IMR-90 (cell line): ENCODE measurements around the gene AKAP6. TPM values are rescaled to one million over a fixed set of nuclear protein-coding genes. Genes with fewer than 3 reads are reported as not detected.

Experiments
- ATAC-seq: fragments of 200-7000 bp; cut with Tn5 transposase; 2 replicates; pipeline ENCODE4 v1.9.1; 2020; ENCODE audit warnings: low read depth, mild to moderate bottlenecking, moderate library complexity
- BruUV-seq: library from RNA; stranded (reverse); fragments of 400-500 nt; replicated peaks from 2 replicates; lab custom pipeline; 2021; lab: Mats Ljungman, UMichigan
- CTCF ChIA-PET: fragments of 300-600 bp; formaldehyde crosslinking; extraction: SDS; loops from one replicate; lab custom pipeline; 2021; ENCODE audit warnings: antibody characterized with exemption; lab: Yijun Ruan, JAX
- POLR2A ChIA-PET: fragments of 300-600 bp; sonication (Branson Sonifier 250); formaldehyde crosslinking; loops from one replicate; lab custom pipeline; 2022; ENCODE audit warnings: antibody characterized with exemption; ENCODE audit not compliant: unreplicated experiment; lab: Charles Lee
- DNase-seq: peaks from one replicate; pipeline ENCODE4 v3.0.0; 2013
- H2AFZ ChIP-seq: replicated peaks from 2 replicates; pipeline ENCODE3; 2013; ENCODE audit warnings: low read length, mild to moderate bottlenecking; ENCODE audit not compliant: poor library complexity
- H2AK5ac ChIP-seq: 2 replicates; pipeline ENCODE4 v1.6.1; 2013; ENCODE audit warnings: low read depth, low read length, inconsistent platforms
- H2AK9ac ChIP-seq: replicated peaks from 2 replicates; pipeline ENCODE3; 2013; ENCODE audit warnings: mild to moderate bottlenecking, low read depth, low read length, moderate library complexity; ENCODE audit not compliant: poor library complexity
- H2BK120ac ChIP-seq: 2 replicates; pipeline ENCODE4 v1.6.1; 2013; ENCODE audit warnings: low read depth, low read length, inconsistent platforms
- H2BK15ac ChIP-seq: 3 replicates; pipeline ENCODE4 v1.6.1; 2013; ENCODE audit warnings: low read depth, low read length, inconsistent platforms
- H2BK20ac ChIP-seq: 2 replicates; pipeline ENCODE4 v1.6.1; 2013; ENCODE audit warnings: low read depth, mild to moderate bottlenecking, inconsistent platforms, low read length, moderate library complexity
- H2BK5ac ChIP-seq: 2 replicates; pipeline ENCODE4 v1.6.1; 2013; ENCODE audit warnings: mild to moderate bottlenecking, low read depth, low read length, inconsistent platforms; ENCODE audit not compliant: poor library complexity, severe bottlenecking
- H3K14ac ChIP-seq: replicated peaks from 2 replicates; pipeline ENCODE4 v1.6.1; 2013; ENCODE audit warnings: low read depth, low read length, inconsistent platforms
- H3K18ac ChIP-seq: 2 replicates; pipeline ENCODE4 v1.6.1; 2013; ENCODE audit warnings: low read depth, low read length, control low read depth
- H3K23ac ChIP-seq: 2 replicates; pipeline ENCODE4 v1.6.1; 2013; ENCODE audit warnings: low read depth, low read length, inconsistent platforms
- H3K27ac ChIP-seq: 2 replicates; pipeline ENCODE4 v1.5.1; 2013; ENCODE audit warnings: mild to moderate bottlenecking, control low read depth, low read length; ENCODE audit not compliant: insufficient read depth
- H3K27me3 ChIP-seq: 2 replicates; pipeline ENCODE4 v1.6.1; 2013; ENCODE audit warnings: low read length; ENCODE audit not compliant: control insufficient read depth, insufficient read depth
- H3K36me3 ChIP-seq: 2 replicates; pipeline ENCODE4 v1.6.1; 2013; ENCODE audit warnings: low read length, mixed read lengths; ENCODE audit not compliant: control insufficient read depth, insufficient read depth
- H3K4ac ChIP-seq: 2 replicates; pipeline ENCODE4 v1.6.1; 2013; ENCODE audit warnings: low read depth, low read length, inconsistent platforms
- H3K4me1 ChIP-seq: 2 replicates; pipeline ENCODE4 v1.6.1; 2013; ENCODE audit warnings: low read length, mixed read lengths; ENCODE audit not compliant: control insufficient read depth, insufficient read depth
- H3K4me2 ChIP-seq: 2 replicates; pipeline ENCODE4 v1.6.1; 2013; ENCODE audit warnings: low read depth, mild to moderate bottlenecking, control low read depth, low read length, moderate library complexity
- H3K4me3 ChIP-seq: 2 replicates; pipeline ENCODE4 v1.5.1; 2013; ENCODE audit warnings: low read depth, mild to moderate bottlenecking, control low read depth, low read length, moderate library complexity; ENCODE audit not compliant: insufficient read depth
- H3K56ac ChIP-seq: 2 replicates; pipeline ENCODE4 v1.6.1; 2013; ENCODE audit warnings: low read length, inconsistent platforms; ENCODE audit not compliant: insufficient read depth; ENCODE audit errors: extremely low read depth
- H3K79me1 ChIP-seq, 2 experiments: 2 replicates each; pipeline ENCODE4 v1.6.1; 2013; ENCODE audit warnings: low read length in 2 of 2, inconsistent platforms in 1 of 2, low read depth in 1 of 2
- H3K9ac ChIP-seq: 2 replicates; pipeline ENCODE4 v1.6.1; 2013; ENCODE audit warnings: low read depth, low read length, control low read depth
- H3K9me1 ChIP-seq: 2 replicates; pipeline ENCODE4 v1.6.1; 2013; ENCODE audit warnings: low read length, inconsistent platforms; ENCODE audit not compliant: insufficient read depth
- H3K9me3 ChIP-seq: 2 replicates; pipeline ENCODE4 v1.6.1; 2013; ENCODE audit warnings: low read length; ENCODE audit not compliant: control insufficient read depth, insufficient read depth
- H4K20me1 ChIP-seq: 2 replicates; pipeline ENCODE4 v1.6.1; 2013; ENCODE audit warnings: low read length, inconsistent platforms; ENCODE audit not compliant: insufficient read depth
- H4K5ac ChIP-seq: 2 replicates; pipeline ENCODE4 v1.6.1; 2013; ENCODE audit warnings: mild to moderate bottlenecking, low read depth, low read length, control low read depth
- H4K8ac ChIP-seq, 2 experiments: 2 replicates each; pipeline ENCODE4 v1.6.1; 2013; ENCODE audit warnings: low read depth in 2 of 2, low read length in 2 of 2, control low read depth in 1 of 2, inconsistent platforms in 1 of 2
- H4K91ac ChIP-seq: 2 replicates; pipeline ENCODE4 v1.6.1; 2013; ENCODE audit warnings: low read depth, low read length, inconsistent platforms; ENCODE audit not compliant: insufficient read depth
- BHLHE40 ChIP-seq: fragments of 150-350 bp; IDR thresholded peaks from 2 replicates; pipeline ENCODE4 v1.6.1; 2016; ENCODE audit warnings: mild to moderate bottlenecking, low read depth, low read length
- CEBPB ChIP-seq: IDR thresholded peaks from 2 replicates; pipeline ENCODE4 v1.6.1; 2012; ENCODE audit warnings: low read depth, low read length, improper control_type of control experiment
- FOS ChIP-seq: fragments of 150-350 bp; IDR thresholded peaks from 2 replicates; pipeline ENCODE4 v1.6.1; 2016; ENCODE audit warnings: low read depth, low read length
- MAZ ChIP-seq: IDR thresholded peaks from 2 replicates; pipeline ENCODE4 v1.6.1; 2012; ENCODE audit warnings: low read depth, mild to moderate bottlenecking, low read length, improper control_type of control experiment, moderate library complexity, borderline replicate concordance
- MXI1 ChIP-seq: IDR thresholded peaks from 2 replicates; pipeline ENCODE4 v1.6.1; 2012; ENCODE audit warnings: low read depth, mild to moderate bottlenecking, low read length, moderate library complexity, borderline replicate concordance
- NFE2L2 ChIP-seq: fragments of 150-350 bp; IDR thresholded peaks from 2 replicates; pipeline ENCODE4 v1.6.1; 2016; ENCODE audit warnings: low read depth, mild to moderate bottlenecking, low read length
- POLR2A ChIP-seq: IDR thresholded peaks from 2 replicates; pipeline ENCODE4 v1.6.1; 2012; ENCODE audit warnings: mild to moderate bottlenecking, low read depth, low read length
- RAD21 ChIP-seq: IDR thresholded peaks from 2 replicates; pipeline ENCODE4 v1.6.1; 2012; ENCODE audit warnings: low read length, improper control_type of control experiment
- RFX5 ChIP-seq: IDR thresholded peaks from 2 replicates; pipeline ENCODE4 v1.8.0; 2012; ENCODE audit warnings: low read depth, mild to moderate bottlenecking, low read length, moderate library complexity
- WGBS, 2 experiments: methylation state at CpG; one replicate each; pipeline versions ENCODE4 v1.1.5 to v1.1.7; 2013; ENCODE audit warnings: missing lambda C conversion rate in 2 of 2; ENCODE audit not compliant: insufficient read length in 1 of 2; ENCODE audit errors: extremely low coverage in 2 of 2; 5-methylcytosine and 5-hydroxymethylcytosine counted together
- dilution Hi-C: fragments of 300-500 bp; cut with HindIII; formaldehyde crosslinking; loops from one replicate; pipeline ENCODE4 v1.14.3; 2018; ENCODE audit warnings: low sequenced_read_pairs; ENCODE audit not compliant: unreplicated experiment
- in situ Hi-C: fragments of 300-500 bp; cut with MboI; formaldehyde crosslinking; loops from 3 replicates; pipeline ENCODE4 v1.14.3; 2019; ENCODE audit warnings: low sequenced_read_pairs, inconsistent platforms, mixed read lengths
- intact Hi-C: fragments of 100-400 bp; cut with micrococcal nuclease; formaldehyde crosslinking; loops from 2 replicates; pipeline ENCODE4 v1.10.0; 2022
- polyA plus RNA-seq, 3 experiments: library from polyadenylated mRNA; depleted of rRNA; stranded (reverse); fragments of >200 nt; gene quantifications; 2 replicates each; pipeline ENCODE4 v1.2.3, GENCODE V29; 2012; ENCODE audit warnings: low replicate concordance in 1 of 3
- total RNA-seq: library from RNA; depleted of rRNA; stranded (reverse); fragments of >200 nt; gene quantifications from 2 replicates; pipeline ENCODE4 v1.2.3, GENCODE V29; 2012
- TF ChIP-seq, protein P1 (sequence below): fragments of 150-350 bp; IDR thresholded peaks from 2 replicates; pipeline ENCODE4 v1.6.1; 2017; ENCODE audit warnings: mild to moderate bottlenecking, antibody characterized with exemption, low read length, low read depth
- TF ChIP-seq, protein P2 (sequence below): conservative IDR thresholded peaks from 2 replicates; pipeline ENCODE4 v1.5.1; 2012; ENCODE audit warnings: mild to moderate bottlenecking, low read depth, low read length, improper control_type of control experiment
- TF ChIP-seq, protein P3 (sequence below): fragments of 150-350 bp; IDR thresholded peaks from 2 replicates; pipeline ENCODE4 v1.6.1; 2016; ENCODE audit warnings: low read depth, mild to moderate bottlenecking, low read length, moderate library complexity, borderline replicate concordance

Gene AKAP6
- total and polyA plus RNA-seq, 2 of the 4 experiments (the other 2 are of a cell fraction): 0.22 to 1.6 TPM

DNA sequence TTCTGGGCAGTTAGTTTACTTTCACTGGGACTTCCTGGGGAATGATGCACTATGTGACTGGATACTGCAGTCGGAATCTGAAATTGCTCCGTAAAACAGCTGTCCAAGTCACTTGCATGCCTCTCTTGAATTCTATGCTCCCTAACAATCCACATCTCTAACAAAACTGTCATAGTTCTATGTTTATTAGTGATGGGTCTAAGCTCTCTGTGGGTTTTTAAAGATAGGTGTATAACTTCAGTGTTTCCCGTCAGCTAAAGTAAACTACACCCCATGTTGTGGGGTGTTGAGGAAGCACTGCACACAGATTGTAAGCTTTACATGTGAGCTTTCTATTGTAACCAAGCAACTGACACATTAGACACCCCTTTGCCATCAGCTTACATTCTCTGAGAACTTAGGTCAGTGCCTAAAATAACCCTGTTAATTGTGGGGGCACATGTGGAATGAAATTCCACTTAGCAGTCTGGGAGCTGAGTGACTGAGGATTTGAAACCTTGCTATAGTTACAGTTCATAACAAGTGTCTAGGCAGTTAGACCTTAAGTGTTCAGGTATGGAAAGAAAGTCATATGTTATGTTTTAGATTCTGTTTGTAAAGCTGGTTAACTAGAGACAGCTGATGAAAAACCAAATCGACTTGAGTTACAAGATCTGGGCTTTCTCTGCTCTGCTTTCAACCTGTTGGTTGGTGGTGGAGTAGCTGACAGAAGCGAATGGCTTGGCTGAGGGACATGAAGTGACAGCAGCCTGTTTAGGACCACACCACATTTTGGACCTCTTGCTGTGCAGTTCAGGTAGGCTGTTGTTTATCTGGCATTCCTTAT is 165.7 kb downstream of the AKAP6 start:
- peak overlapping the region; percentile 82; the same call in 1 of the 2 replicates for H4K5ac ChIP-seq
- no peaks in the 10 kb centered on the region for H3K9me3 ChIP-seq
- no peak overlapping the region for H2AK9ac ChIP-seq
- peak overlapping the region; percentile 93; the same call in 1 of the 2 replicates for H3K18ac ChIP-seq
- peak overlapping the region; percentile 41 to 77; a peak in 2 of 4 replicates for H4K8ac ChIP-seq
- H2AFZ ChIP-seq: no peak overlapping the region
- H2BK15ac ChIP-seq: peak overlapping the region; percentile 54; the same call in 2 of the 3 replicates
- H3K14ac ChIP-seq: peak overlapping the region; percentile 3
- H3K36me3 ChIP-seq: no peaks in the 10 kb centered on the region
- peak overlapping the region; percentile 16; the same call in 1 of the 2 replicates for H3K56ac ChIP-seq
- CTCF ChIA-PET: interaction anchor here (0.9 to 1.3 kb wide), 3 partner anchors 9 to 65 kb away, joined by 3 read pairs; no protein-coding TSS in a partner anchor
- H3K27ac ChIP-seq: peak overlapping the region; percentile 45
- 0 out of 2 replicates have a peak, but pooled peaks cover 4% of the 10 kb centered on the region for H3K9me1 ChIP-seq
- peak overlapping the region; percentile 88 for H2BK5ac ChIP-seq
- intact Hi-C loops: no loop called here
- no peaks in the 10 kb centered on the region for H3K79me1 ChIP-seq
- peak overlapping the region; percentile 50 for H2BK120ac ChIP-seq
- dilution Hi-C loops: no loop called here
- peak overlapping the region; percentile 67; the same call in 1 of the 2 replicates for H3K4me2 ChIP-seq
- no peak overlapping the region; the same call in 1 of the 2 replicates for H3K9ac ChIP-seq
- H3K4ac ChIP-seq: peak overlapping the region; percentile 30
- DNase-seq (peak; percentile 67), ATAC-seq (peak; percentile 92)
- H2BK20ac ChIP-seq: peak overlapping the region; percentile 85
- no TSS peak for BruUV-seq
- POLR2A ChIA-PET: no interaction called here
- H3K27me3 ChIP-seq: no peaks in the 10 kb centered on the region
- no peak for TF ChIP-seq POLR2A
- TF ChIP-seq FOS: 0 out of 2 replicates have a peak, but pooled peaks have one; percentile 1
- TF ChIP-seq MAZ: no peak
- TF ChIP-seq, protein P1, sequence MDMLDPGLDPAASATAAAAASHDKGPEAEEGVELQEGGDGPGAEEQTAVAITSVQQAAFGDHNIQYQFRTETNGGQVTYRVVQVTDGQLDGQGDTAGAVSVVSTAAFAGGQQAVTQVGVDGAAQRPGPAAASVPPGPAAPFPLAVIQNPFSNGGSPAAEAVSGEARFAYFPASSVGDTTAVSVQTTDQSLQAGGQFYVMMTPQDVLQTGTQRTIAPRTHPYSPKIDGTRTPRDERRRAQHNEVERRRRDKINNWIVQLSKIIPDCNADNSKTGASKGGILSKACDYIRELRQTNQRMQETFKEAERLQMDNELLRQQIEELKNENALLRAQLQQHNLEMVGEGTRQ: no peak
- TF ChIP-seq NFE2L2: no peak
- TF ChIP-seq BHLHE40: peak; percentile 9; the same call in 1 of the 2 replicates
- TF ChIP-seq RFX5: no peak
- no peak for TF ChIP-seq RAD21
- no peak for TF ChIP-seq MXI1
- TF ChIP-seq, protein P2, sequence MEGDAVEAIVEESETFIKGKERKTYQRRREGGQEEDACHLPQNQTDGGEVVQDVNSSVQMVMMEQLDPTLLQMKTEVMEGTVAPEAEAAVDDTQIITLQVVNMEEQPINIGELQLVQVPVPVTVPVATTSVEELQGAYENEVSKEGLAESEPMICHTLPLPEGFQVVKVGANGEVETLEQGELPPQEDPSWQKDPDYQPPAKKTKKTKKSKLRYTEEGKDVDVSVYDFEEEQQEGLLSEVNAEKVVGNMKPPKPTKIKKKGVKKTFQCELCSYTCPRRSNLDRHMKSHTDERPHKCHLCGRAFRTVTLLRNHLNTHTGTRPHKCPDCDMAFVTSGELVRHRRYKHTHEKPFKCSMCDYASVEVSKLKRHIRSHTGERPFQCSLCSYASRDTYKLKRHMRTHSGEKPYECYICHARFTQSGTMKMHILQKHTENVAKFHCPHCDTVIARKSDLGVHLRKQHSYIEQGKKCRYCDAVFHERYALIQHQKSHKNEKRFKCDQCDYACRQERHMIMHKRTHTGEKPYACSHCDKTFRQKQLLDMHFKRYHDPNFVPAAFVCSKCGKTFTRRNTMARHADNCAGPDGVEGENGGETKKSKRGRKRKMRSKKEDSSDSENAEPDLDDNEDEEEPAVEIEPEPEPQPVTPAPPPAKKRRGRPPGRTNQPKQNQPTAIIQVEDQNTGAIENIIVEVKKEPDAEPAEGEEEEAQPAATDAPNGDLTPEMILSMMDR: no peak
- TF ChIP-seq, protein P3, sequence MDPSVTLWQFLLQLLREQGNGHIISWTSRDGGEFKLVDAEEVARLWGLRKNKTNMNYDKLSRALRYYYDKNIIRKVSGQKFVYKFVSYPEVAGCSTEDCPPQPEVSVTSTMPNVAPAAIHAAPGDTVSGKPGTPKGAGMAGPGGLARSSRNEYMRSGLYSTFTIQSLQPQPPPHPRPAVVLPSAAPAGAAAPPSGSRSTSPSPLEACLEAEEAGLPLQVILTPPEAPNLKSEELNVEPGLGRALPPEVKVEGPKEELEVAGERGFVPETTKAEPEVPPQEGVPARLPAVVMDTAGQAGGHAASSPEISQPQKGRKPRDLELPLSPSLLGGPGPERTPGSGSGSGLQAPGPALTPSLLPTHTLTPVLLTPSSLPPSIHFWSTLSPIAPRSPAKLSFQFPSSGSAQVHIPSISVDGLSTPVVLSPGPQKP: no peak
- no peak for TF ChIP-seq CEBPB
- WGBS, 2 experiments: 67% methylated on average over 1 of the region's 5 CpGs; no CpG with 5 or more reads in 1 of the 2 experiments
- H2AK5ac ChIP-seq: peak overlapping the region; percentile 69
- H4K91ac ChIP-seq: peak overlapping the region; percentile 69
- peaks cover 12% of the 10 kb centered on the region for H3K4me1 ChIP-seq
- in situ Hi-C loops: no loop called here
- peak overlapping the region; percentile 78; the same call in 1 of the 2 replicates for H3K23ac ChIP-seq
- H3K4me3 ChIP-seq: peak overlapping the region; percentile 3; the same call in 1 of the 2 replicates
- H4K20me1 ChIP-seq: no peaks in the 10 kb centered on the region
